A673 (cell line): ENCODE results near the gene LIMS2. TPM values are rescaled to one million over a fixed set of nuclear protein-coding genes. Genes with fewer than 3 reads are reported as not detected.

Experiments
- BruUV-seq: library from RNA; stranded (reverse); fragments of 400-500 nt; replicated peaks from 2 replicates; lab custom pipeline; 2021; lab: Mats Ljungman, UMichigan
- CTCF ChIA-PET: fragments of 300-600 bp; sonication (Branson Sonifier 250); formaldehyde crosslinking; loops from one replicate; lab custom pipeline; 2022; ENCODE audit warnings: antibody characterized with exemption; lab: Charles Lee
- POLR2A ChIA-PET: fragments of 300-600 bp; sonication (Branson Sonifier 250); formaldehyde crosslinking; loops from one replicate; lab custom pipeline; 2022; ENCODE audit warnings: antibody characterized with exemption; ENCODE audit not compliant: low non-redundant PET; lab: Charles Lee
- DNase-seq: peaks from one replicate; pipeline ENCODE4 v3.0.0-alpha.2; 2015; ENCODE audit warnings: low spot score
- H3K27ac ChIP-seq: fragments of 200-600 bp; sonication (generic); 2 replicates; pipeline ENCODE4 v1.5.1; 2016; ENCODE audit warnings: mixed run types, low read depth, mild to moderate bottlenecking, mixed read lengths, antibody characterized with exemption, low read length; ENCODE audit not compliant: poor library complexity, severe bottlenecking
- H3K27me3 ChIP-seq: fragments of 200-600 bp; sonication (generic); replicated peaks from 2 replicates; pipeline ENCODE4 v1.6.1; 2017; ENCODE audit warnings: mixed run types, low read depth, mild to moderate bottlenecking, mixed read lengths, antibody characterized with exemption, low read length; ENCODE audit not compliant: insufficient read depth, poor library complexity
- H3K36me3 ChIP-seq: fragments of 200-600 bp; sonication (generic); 2 replicates; pipeline ENCODE4 v1.6.1; 2016; ENCODE audit warnings: mixed run types, mild to moderate bottlenecking, mixed read lengths, antibody characterized with exemption, low read length; ENCODE audit not compliant: insufficient read depth, poor library complexity, severe bottlenecking
- H3K4me1 ChIP-seq: fragments of 200-600 bp; sonication (generic); 2 replicates; pipeline ENCODE4 v1.6.1; 2017; ENCODE audit warnings: mixed run types, mild to moderate bottlenecking, mixed read lengths, antibody characterized with exemption, low read length; ENCODE audit not compliant: insufficient read depth, poor library complexity, severe bottlenecking
- H3K4me3 ChIP-seq: fragments of 200-600 bp; sonication (generic); 2 replicates; pipeline ENCODE4 v1.5.1; 2016; ENCODE audit warnings: low read depth, mixed run types, mild to moderate bottlenecking, mixed read lengths, low read length; ENCODE audit not compliant: poor library complexity, severe bottlenecking
- H3K9me3 ChIP-seq: fragments of 200-600 bp; sonication (generic); 2 replicates; pipeline ENCODE4 v1.6.1; 2016; ENCODE audit warnings: mixed run types, low read depth, mild to moderate bottlenecking, mixed read lengths, antibody characterized with exemption, low read length; ENCODE audit not compliant: poor library complexity, severe bottlenecking
- CTCF ChIP-seq: fragments of 300-800, 200-600 bp; sonication (generic); conservative IDR thresholded peaks from 2 replicates; pipeline ENCODE4 v1.5.1; 2017; ENCODE audit warnings: low read depth, mild to moderate bottlenecking, antibody characterized with exemption, low read length, moderate library complexity, mixed read lengths
- EZH2 ChIP-seq: fragments of 200-600 bp; sonication (generic); IDR thresholded peaks from 2 replicates; pipeline ENCODE4 v1.6.1; 2017; ENCODE audit warnings: borderline replicate concordance, low read depth, mild to moderate bottlenecking, mixed read lengths, antibody characterized with exemption, low read length; ENCODE audit not compliant: poor library complexity, severe bottlenecking
- intact Hi-C: fragments of 100-400 bp; cut with micrococcal nuclease; formaldehyde crosslinking; loops from one replicate; pipeline ENCODE4 v1.10.0; 2022; ENCODE audit not compliant: unreplicated experiment
- total RNA-seq: library from RNA; stranded (reverse); gene quantifications from 2 replicates; pipeline ENCODE4 v1.2.3, GENCODE V29; 2021

LIMS2 gene
- total RNA-seq, 1 experiment from 2014 or later: 1.2 TPM

GRCh38 chr2:127688405-127688804 is 13.1 kb upstream of the LIMS2 start:
- Histone ChIP-seq H3K27ac (no peak overlapping the region), H3K9me3 (peaks cover 17% of the 10 kb centered on the region), H3K36me3 (no peaks in the 10 kb centered on the region), H3K27me3 (no peaks in the 10 kb centered on the region), H3K4me3 (no peak overlapping the region), H3K4me1 (peaks cover 9% of the 10 kb centered on the region)
- TF ChIP-seq EZH2: no peak
- no peak for TF ChIP-seq CTCF
- no peak for DNase-seq
- intact Hi-C loops: no loop called here
- CTCF ChIA-PET: no interaction called here
- no TSS peak for BruUV-seq
- POLR2A ChIA-PET: no interaction called here

- no peaks in the 10 kb centered on the region for H3K36me3 ChIP-seq
- ChIA-PET CTCF (no interaction called here), POLR2A (no interaction called here)
- H3K27me3 ChIP-seq: no peaks in the 10 kb centered on the region
- peaks cover 9% of the 10 kb centered on the region for H3K4me1 ChIP-seq
- H3K4me3 ChIP-seq: no peak overlapping the region
- H3K9me3 ChIP-seq: peaks cover 15% of the 10 kb centered on the region
- BruUV-seq: no TSS peak
- intact Hi-C loops: no loop called here
- no peak overlapping the region for H3K27ac ChIP-seq
- no peak for TF ChIP-seq EZH2
- TF ChIP-seq CTCF: no peak
- no peak for DNase-seq
Observed at GRCh38 chr2:127685410-127686080, 10.2 kb upstream of the LIMS2 start.

- CTCF ChIA-PET: no interaction called here
- no peak overlapping the region for H3K4me3 ChIP-seq
- intact Hi-C loops: no loop called here
- H3K4me1 ChIP-seq: peaks cover 9% of the 10 kb centered on the region
- POLR2A ChIA-PET: no interaction called here
- TF ChIP-seq EZH2: no peak
- no peak for DNase-seq
- H3K27me3 ChIP-seq: no peaks in the 10 kb centered on the region
- peaks cover 8% of the 10 kb centered on the region for H3K9me3 ChIP-seq
- no peaks in the 10 kb centered on the region for H3K36me3 ChIP-seq
- BruUV-seq: no TSS peak
- no peak overlapping the region for H3K27ac ChIP-seq
Observed at GRCh38 chr2:127683757-127684156, 8.4 kb upstream of the LIMS2 start.

GRCh38 chr2:127683056-127683455 is 7.7 kb upstream of the LIMS2 start:
- Histone ChIP-seq H3K27me3 (no peaks in the 10 kb centered on the region), H3K27ac (no peak overlapping the region), H3K4me3 (no peak overlapping the region), H3K4me1 (peaks cover 9% of the 10 kb centered on the region), H3K9me3 (peaks cover 3% of the 10 kb centered on the region), H3K36me3 (no peaks in the 10 kb centered on the region)
- BruUV-seq: no TSS peak
- intact Hi-C loops: no loop called here
- no peak for DNase-seq
- TF ChIP-seq EZH2 (no peak), CTCF (no peak)
- CTCF ChIA-PET: no interaction called here
- POLR2A ChIA-PET: no interaction called here
